Stimulated activated effector memory CD8-positive, alpha-beta T cell treated with anti-CD3 and anti-CD28 coated beads, Interleukin-12 subunit alpha, Interleukin-12 subunit beta, amount 100 ng/mL, for 72 hours (primary cell): ENCODE measurements around the gene C2orf69.

Experiments used
- ATAC-seq: fragments of 150-1000 bp; cut with Tn5 transposase; 2 replicates; pipeline ENCODE4 v1.10.0; 2021
- DNase-seq, 2 donors: peaks; one replicate each; pipeline ENCODE4 v3.0.0; 2021 to 2022; ENCODE audit warnings: low spot score in 2 of 2
- H3K27ac Mint-ChIP-seq: one replicate; pipeline ENCODE4 v1.8.0; 2022; ENCODE audit warnings: mild to moderate bottlenecking, mixed read lengths
- H3K36me3 Mint-ChIP-seq: one replicate; pipeline ENCODE4 v1.8.0; 2022; ENCODE audit warnings: mild to moderate bottlenecking, mixed read lengths
- H3K4me1 Mint-ChIP-seq: one replicate; pipeline ENCODE4 v1.8.0; 2022; ENCODE audit warnings: mixed read lengths
- H3K4me3 Mint-ChIP-seq: one replicate; pipeline ENCODE4 v1.8.0; 2022; ENCODE audit warnings: mild to moderate bottlenecking, mixed read lengths
- H3K9me3 Mint-ChIP-seq: one replicate; pipeline ENCODE4 v1.8.0; 2022; ENCODE audit warnings: mixed read lengths

C2orf69 gene

DNA sequence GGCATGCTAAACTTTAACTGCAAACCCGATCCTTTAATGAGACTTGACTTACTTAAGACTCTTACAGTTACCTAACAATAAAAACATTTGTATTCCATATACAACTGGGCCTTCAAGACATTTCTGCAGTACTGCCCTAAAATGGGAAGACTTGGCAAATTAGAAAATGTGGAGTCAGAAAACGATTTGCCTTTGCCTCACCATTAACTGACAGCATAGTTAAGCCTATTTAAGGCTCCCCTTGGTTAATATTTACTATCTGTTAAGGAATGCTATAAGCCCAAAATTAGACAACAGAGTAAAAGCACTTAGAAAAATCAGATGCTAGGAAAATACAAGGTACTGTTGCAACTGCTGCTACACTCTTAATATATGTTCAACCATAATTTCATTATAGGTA lies 25.5 kb downstream of the C2orf69 start:
- Mint-ChIP-seq H3K36me3 (peaks cover 94% of the 10 kb centered on the region), H3K4me1 (peaks cover 4% of the 10 kb centered on the region), H3K27ac (no peak overlapping the region), H3K4me3 (no peak overlapping the region), H3K9me3 (no peaks in the 10 kb centered on the region)
- ATAC-seq (no peak), DNase-seq (no peak)

DNA sequence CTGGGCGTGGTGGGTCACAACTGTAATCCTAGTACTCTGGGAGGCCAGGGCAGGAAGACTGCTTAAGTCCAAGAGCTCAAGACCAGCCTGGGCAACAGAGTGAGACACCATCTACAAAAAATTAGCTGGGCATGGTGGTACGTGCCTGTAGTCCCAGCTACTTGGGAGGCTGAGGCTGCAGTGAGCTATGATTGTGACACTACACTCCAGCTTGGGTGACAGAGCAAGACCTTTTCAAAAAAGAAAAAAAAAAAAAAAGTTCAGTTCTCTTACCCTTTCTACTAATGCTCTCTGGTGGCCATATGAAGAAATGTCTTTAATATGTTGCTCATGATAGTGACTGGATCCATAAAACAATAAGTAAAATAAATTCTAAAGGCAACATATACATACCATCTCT lies 29.3 kb downstream of the C2orf69 start:
- peaks cover 91% of the 10 kb centered on the region for H3K36me3 Mint-ChIP-seq

DNA sequence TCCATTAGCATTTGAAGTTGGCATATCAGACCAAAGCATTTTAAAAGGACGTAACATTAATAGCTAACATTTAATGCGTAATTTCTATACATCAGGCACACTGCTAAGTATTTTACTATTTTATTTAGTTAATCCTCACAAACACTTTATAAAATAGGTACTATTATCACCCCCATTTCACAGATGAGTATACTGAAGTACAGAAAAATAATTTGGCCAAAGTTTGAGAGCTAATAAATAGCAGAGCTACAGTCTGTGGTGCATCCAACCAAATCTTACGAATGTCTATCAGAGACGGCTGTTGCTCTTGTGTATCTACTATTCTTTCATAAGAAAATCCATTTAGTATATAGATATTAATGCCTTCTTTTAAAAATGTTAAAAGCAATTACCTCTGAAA lies 32.3 kb downstream of the C2orf69 start:
- peaks cover 4% of the 10 kb centered on the region for H3K4me1 Mint-ChIP-seq
- H3K27ac Mint-ChIP-seq, result no peak overlapping the region
- peaks cover 91% of the 10 kb centered on the region for H3K36me3 Mint-ChIP-seq
- no peak overlapping the region for H3K4me3 Mint-ChIP-seq
- H3K9me3 Mint-ChIP-seq, result no peaks in the 10 kb centered on the region
- ATAC-seq (no peak), DNase-seq (no peak)

More for the DNA sequence above, 29.3 kb downstream of the C2orf69 start:
- DNase-seq (no peak), ATAC-seq (peak; percentile 32)
- H3K9me3 Mint-ChIP-seq, result no peaks in the 10 kb centered on the region
- H3K4me3 Mint-ChIP-seq, result no peak overlapping the region
- peaks cover 4% of the 10 kb centered on the region for H3K4me1 Mint-ChIP-seq
- H3K27ac Mint-ChIP-seq, result no peak overlapping the region

DNA sequence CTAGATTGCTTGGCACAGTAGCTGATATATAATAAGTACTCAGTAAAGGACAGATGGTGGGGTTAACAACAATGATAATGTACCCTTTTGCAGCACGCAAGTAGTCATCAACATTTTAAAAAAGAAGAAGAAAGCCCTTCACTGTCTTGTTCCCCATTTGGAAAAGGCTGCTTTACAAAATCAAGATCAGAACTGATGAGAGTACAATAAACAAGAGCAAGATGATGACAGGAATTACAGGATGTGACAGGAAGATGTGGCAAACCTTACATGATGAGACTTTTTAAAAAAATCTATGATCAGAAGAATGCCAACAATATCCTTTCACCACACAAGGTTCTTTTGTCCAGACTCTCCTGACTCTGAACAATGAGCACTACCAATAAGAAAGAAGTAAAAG lies 35.1 kb downstream of the C2orf69 start:
- Mint-ChIP-seq H3K9me3 (no peaks in the 10 kb centered on the region), H3K4me3 (no peak overlapping the region), H3K27ac (peak overlapping the region; percentile 2), H3K4me1 (peaks cover 9% of the 10 kb centered on the region), H3K36me3 (peaks cover 88% of the 10 kb centered on the region)
- ATAC-seq, result no peak
- DNase-seq, result no peak

DNA sequence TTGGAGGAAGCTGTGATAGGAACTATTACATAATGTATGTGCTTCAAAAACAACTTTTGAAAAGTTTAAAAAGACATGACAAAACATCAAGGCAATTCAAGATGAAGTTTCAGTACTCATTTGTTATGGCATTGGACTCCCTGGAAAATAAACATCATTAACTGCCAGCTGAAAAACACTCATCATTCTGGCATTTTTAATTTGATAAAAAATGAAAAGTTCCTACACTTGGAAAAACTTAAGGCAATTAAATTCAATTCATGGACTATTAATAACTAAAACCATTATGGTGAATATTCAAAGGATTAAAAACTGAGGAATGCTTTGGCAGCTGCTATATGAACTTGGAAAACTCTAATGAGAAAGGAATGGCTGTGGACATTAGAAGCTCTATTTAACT lies 35.7 kb downstream of the C2orf69 start:
- ATAC-seq (no peak), DNase-seq (no peak)
- H3K36me3 Mint-ChIP-seq, result peaks cover 82% of the 10 kb centered on the region
- no peaks in the 10 kb centered on the region for H3K9me3 Mint-ChIP-seq
- H3K4me3 Mint-ChIP-seq, result no peak overlapping the region
- H3K4me1 Mint-ChIP-seq, result peaks cover 9% of the 10 kb centered on the region
- H3K27ac Mint-ChIP-seq, result no peak overlapping the region

DNA sequence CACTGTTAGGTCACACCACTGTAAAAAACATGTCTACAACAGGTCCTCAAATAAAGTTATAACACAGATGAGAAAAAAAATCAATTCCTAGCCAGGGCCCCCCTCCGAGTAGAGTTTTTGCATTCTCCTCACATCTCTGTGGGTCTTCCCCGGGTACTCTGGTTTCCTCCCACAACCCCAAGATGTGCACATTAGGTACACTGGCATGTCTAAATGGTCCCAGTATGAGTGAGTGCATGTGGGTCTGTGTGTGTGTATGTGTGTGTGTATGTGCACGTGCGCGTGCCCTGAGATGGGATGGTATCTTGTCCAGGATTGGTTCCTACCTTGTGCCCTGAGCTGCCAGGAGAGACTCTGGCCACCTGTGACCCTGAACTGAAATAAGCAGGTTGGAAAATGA lies 39.3 kb downstream of the C2orf69 start:
- ATAC-seq, result no peak
- DNase-seq, result no peak
- H3K4me3 Mint-ChIP-seq, result peak overlapping the region; percentile 12
- H3K9me3 Mint-ChIP-seq, result no peaks in the 10 kb centered on the region
- H3K4me1 Mint-ChIP-seq, result peaks cover 15% of the 10 kb centered on the region
- peaks cover 64% of the 10 kb centered on the region for H3K36me3 Mint-ChIP-seq
- H3K27ac Mint-ChIP-seq, result no peak overlapping the region

DNA sequence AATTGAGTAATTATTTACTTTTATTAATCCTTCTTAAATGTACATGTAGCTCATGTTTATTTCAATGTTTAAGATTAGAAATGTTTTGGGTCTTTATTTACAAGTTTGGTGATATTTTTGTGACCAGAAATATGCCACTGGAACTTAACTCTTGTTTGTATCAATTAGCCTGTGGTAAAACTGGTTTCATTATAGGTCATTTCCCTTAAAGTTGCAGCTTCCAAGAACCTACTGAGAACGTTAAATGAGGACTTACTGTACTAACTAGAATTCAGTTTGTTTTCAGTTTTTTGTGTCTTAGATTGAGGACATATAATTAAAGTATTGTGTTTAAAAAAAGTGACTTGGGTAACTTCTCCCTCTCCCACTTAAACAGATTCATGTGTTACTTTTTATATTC lies 39.9 kb downstream of the C2orf69 start:
- DNase-seq (no peak), ATAC-seq (no peak)
- Mint-ChIP-seq H3K4me1 (peaks cover 15% of the 10 kb centered on the region), H3K27ac (no peak overlapping the region), H3K36me3 (peaks cover 58% of the 10 kb centered on the region), H3K4me3 (peak overlapping the region; percentile 16), H3K9me3 (no peaks in the 10 kb centered on the region)

DNA sequence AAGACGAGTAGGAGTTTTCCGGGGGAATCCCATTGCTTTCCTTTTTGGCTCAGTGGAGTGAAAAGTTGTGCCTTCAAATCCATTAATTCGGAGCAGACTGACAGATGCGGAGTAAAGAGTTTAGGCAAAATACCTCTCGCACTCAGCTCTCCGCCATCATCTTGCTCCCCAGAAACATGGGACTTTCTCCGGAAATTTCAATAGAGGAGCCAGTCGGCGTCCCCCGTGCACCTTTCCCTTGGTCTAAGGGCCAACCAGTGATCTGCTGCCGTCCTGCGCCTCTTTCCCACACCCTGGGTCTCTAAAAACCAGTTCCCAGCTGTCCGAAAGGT lies 43.9 kb downstream of the C2orf69 start:
- Mint-ChIP-seq H3K36me3 (peaks cover 38% of the 10 kb centered on the region), H3K4me1 (peaks cover 36% of the 10 kb centered on the region), H3K27ac (peak overlapping the region; percentile 97), H3K4me3 (peak overlapping the region; percentile 99), H3K9me3 (no peaks in the 10 kb centered on the region)
- no peak for DNase-seq
- ATAC-seq, result peak; percentile 57

DNA sequence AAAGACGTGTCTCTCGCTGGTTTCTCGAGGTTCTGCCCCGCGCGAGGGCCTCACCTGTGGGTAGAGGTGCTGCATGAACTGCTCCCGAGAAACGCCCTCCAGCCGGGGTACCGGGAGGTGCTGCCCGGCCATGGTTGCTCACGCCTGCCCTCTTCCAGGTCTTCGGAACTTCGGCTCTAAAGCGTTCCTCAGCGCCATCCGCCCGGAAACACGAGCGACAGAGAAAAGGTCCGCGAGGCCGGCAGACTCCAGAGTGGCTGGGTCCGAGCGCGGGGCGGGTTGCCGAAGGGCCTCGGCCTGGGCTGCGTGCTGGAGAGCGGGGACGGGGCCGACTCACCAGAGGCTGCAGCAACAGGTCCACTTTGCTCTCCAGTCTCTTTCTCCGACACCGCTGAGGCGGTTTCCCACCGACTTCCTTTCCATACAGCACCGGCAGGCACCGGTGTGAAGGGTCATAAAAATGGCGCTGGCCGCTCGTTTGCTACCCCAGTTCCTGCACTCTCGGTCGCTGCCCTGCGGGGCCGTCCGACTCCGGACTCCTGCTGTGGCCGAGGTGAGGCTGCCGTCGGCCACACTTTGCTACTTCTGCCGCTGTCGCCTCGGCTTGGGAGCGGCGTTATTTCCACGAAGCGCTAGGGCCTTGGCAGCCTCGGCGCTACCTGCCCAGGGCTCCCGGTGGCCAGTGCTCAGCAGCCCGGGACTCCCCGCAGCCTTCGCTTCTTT lies 44.4 kb downstream of the C2orf69 start, which contains the start of the genes MAIP1 and TYW5:
Gene MAIP1, plus strand, starts transcription at position 244 of the 723 bp plus-strand sequence. Its CDS starts 217 bp downstream, at position 461.
Gene TYW5, minus strand, starts transcription at position 153 of the 723 bp plus-strand sequence. Its CDS starts 21 bp downstream, at position 132.
- peak within 1 kb of the TSS; percentile 97 for H3K27ac Mint-ChIP-seq
- ATAC-seq (peak; percentile 92), DNase-seq (peak; percentile 61 to 91)
- peaks cover 38% of the 10 kb centered on the region for H3K36me3 Mint-ChIP-seq
- H3K4me1 Mint-ChIP-seq, result peaks cover 30% of the 10 kb centered on the region
- peak within 1 kb of the TSS; percentile 99 for H3K4me3 Mint-ChIP-seq
- H3K9me3 Mint-ChIP-seq, result no peaks in the 10 kb centered on the region

DNA sequence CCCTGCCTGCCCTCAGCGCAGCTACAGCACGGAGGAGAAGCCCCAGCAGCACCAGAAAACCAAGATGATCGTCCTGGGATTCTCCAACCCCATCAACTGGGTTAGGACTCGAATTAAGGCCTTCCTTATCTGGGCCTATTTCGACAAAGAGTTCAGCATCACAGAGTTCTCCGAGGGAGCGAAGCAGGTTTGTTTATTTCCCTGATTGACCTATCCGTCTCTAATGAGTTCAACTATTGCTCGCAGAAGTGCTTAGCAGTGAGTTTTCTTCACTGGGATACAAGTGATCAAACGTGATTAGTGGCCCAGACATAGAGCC lies 44.9 kb downstream of the C2orf69 start:
- Mint-ChIP-seq H3K4me1 (peaks cover 27% of the 10 kb centered on the region), H3K27ac (peak overlapping the region; percentile 97), H3K4me3 (peak overlapping the region; percentile 99), H3K36me3 (peaks cover 40% of the 10 kb centered on the region), H3K9me3 (no peaks in the 10 kb centered on the region)
- ATAC-seq (no peak), DNase-seq (no peak)

DNA sequence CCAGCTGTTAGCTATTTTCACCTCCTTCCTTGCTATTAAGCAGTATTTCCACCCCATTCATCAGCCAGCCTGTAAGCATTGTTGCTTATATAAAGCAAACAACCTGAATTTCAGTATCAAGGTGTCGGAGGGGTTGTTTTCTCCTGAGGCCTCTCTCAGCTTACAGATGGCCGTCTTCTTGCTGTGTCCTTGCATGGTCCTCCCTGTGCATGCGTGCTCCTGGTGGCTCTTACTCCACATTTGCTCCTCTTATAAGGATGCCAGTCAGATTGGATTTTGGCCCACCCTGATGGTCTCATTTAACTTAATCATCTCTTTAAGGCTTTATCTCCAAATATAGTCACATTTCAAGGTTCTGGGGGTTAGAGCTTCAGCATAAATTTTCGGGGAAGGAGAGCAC lies 46.9 kb downstream of the C2orf69 start:
- H3K9me3 Mint-ChIP-seq, result no peaks in the 10 kb centered on the region
- peaks cover 50% of the 10 kb centered on the region for H3K36me3 Mint-ChIP-seq
- ATAC-seq, result no peak
- no peak overlapping the region for H3K27ac Mint-ChIP-seq
- H3K4me3 Mint-ChIP-seq, result peak overlapping the region; percentile 99
- peaks cover 40% of the 10 kb centered on the region for H3K4me1 Mint-ChIP-seq
- DNase-seq, result no peak

DNA sequence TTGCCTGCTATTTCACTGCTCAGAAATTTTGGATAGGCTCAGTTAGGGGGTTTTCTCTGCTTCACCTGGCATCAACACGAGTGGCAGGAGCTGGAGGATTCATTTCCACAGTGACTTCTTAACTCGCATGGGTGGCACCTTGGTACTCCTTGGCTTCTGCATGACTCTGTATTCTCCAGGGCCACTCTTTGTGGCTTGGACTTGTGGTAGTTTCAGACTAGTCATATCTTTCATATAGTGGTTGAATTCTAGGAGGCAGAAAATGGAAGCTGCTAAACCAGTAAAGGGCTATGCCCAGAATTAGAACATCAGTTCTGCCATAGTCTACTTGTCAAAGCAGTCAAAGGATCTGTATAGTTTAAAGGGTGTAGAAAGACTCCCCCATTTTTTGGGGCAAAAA lies 51.1 kb downstream of the C2orf69 start:
- Mint-ChIP-seq H3K4me3 (no peak overlapping the region), H3K27ac (peak overlapping the region; percentile 48), H3K36me3 (peaks cover 92% of the 10 kb centered on the region), H3K9me3 (no peaks in the 10 kb centered on the region), H3K4me1 (peaks cover 24% of the 10 kb centered on the region)
- DNase-seq (peak in 1 of 2 donors; percentile 57), ATAC-seq (peak; percentile 99)

DNA sequence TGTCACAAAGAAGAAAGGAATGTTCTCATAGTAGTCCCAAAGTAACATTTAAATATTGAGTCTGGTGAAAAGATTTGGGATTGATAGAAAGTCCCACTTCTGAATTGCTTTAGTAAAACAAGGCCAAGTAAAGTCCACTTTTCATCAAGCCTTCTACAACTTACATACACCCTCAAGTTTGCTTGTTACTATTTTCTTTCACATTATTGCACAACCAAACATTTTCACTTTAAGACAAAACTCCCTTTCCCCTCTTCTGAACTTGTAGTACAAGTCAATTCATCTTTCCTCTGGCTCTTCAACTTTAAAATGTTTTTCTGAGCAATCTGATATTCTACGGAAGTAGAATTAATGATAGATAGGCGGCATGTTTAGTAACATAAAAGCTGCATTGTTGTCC lies 55.3 kb downstream of the C2orf69 start:
- Mint-ChIP-seq H3K9me3 (no peaks in the 10 kb centered on the region), H3K4me3 (no peak overlapping the region), H3K4me1 (peaks cover 13% of the 10 kb centered on the region), H3K27ac (no peak overlapping the region), H3K36me3 (peaks cover 76% of the 10 kb centered on the region)
- DNase-seq (no peak), ATAC-seq (no peak)

DNA sequence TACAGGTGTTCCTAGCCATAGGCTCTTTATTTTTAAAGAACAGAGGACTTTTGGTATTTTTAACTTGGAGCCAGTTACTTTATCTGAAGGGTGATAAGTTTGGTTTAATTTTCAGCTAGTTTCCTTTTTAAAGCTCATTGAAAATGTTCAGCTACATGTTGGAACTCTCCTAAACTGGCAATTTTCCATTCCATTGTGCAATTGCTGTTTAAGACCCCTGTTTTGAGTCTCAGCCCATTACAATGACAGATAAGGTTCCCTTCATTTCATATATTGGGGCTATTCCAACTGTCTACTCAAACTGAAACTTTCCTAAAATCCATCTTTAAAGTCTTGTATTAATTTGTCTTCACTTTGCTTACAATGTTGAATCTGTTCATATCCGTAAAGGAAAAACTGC lies 55.9 kb downstream of the C2orf69 start:
- Mint-ChIP-seq H3K9me3 (no peaks in the 10 kb centered on the region), H3K27ac (peak overlapping the region; percentile 23), H3K4me1 (peaks cover 7% of the 10 kb centered on the region), H3K36me3 (peaks cover 70% of the 10 kb centered on the region), H3K4me3 (no peak overlapping the region)
- DNase-seq (no peak), ATAC-seq (no peak)

DNA sequence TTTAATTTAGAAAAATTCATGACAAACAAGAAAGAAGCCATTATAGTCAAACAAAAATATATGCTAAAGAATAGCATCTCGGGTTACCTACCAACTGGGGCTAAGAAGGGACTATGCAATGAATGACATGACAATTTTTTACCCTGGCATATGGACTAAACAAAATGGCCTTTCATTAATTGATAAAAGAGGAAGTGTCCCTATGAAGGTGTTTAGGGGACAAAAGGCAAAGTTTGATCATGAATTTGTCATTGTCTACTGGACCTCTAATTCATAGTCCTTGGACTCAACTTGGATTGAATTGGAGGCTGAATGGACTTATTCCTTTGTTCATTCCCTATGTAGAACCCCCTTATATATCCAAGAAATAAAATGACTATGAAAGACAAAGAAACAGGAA lies 57.0 kb downstream of the C2orf69 start:
- Mint-ChIP-seq H3K36me3 (peaks cover 68% of the 10 kb centered on the region), H3K27ac (peak overlapping the region; percentile 5), H3K4me1 (no peaks in the 10 kb centered on the region), H3K4me3 (no peak overlapping the region), H3K9me3 (no peaks in the 10 kb centered on the region)
- DNase-seq (no peak), ATAC-seq (no peak)

DNA sequence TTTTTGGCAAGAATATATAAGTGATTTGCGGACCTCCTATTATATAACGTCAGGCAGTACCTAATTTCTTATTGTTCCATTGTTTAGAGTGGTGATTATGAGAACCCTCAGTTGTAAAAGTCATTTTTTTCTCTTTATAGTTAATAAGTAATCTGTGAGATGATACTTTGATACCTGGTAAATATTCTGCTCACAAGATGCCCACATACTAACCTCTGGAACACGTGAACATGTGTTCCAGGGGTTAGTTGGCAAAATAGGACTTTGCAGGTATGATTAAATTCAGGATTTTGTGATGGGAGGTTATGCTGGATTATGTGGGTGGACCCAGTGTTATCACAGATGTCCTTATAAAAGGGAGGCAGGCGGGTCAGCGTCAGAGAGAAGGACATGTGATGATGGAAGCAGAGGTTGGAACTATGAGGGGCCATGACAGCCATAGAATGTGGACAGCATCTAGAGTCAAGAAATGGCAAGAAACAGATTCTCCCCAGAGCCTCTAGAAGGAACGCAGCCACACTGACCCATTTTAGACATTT lies 61.1 kb downstream of the C2orf69 start:
- Mint-ChIP-seq H3K27ac (no peak overlapping the region), H3K36me3 (peaks cover 29% of the 10 kb centered on the region), H3K4me3 (no peak overlapping the region), H3K4me1 (no peaks in the 10 kb centered on the region), H3K9me3 (no peaks in the 10 kb centered on the region)
- ATAC-seq (no peak), DNase-seq (no peak)
